Activated naive CD4-positive, alpha-beta T cell treated with anti-CD3 and anti-CD28 coated beads for 36 hours (primary cell): ENCODE measurements around the gene FGF18. TPM values are rescaled to one million over a fixed set of nuclear protein-coding genes. Genes with fewer than 3 reads are reported as not detected.
"Not testable (repeated sequence)": the region's sequence is repeated elsewhere in the genome, so short reads cannot be mapped to it uniquely, and the experiment has no call there.

Source experiments
- CTCF ChIA-PET: fragments of 350-600 bp; sonication (Branson Sonifier 250); formaldehyde crosslinking; loops from one replicate; lab custom pipeline; 2021; ENCODE audit warnings: antibody characterized with exemption; lab: Charles Lee
- DNase-seq: peaks from one replicate; pipeline ENCODE4 v3.0.0-alpha.2; 2020
- H3K27ac Mint-ChIP-seq: one replicate; pipeline ENCODE4 v1.8.0; 2021; ENCODE audit warnings: mild to moderate bottlenecking, mixed read lengths
- H3K27me3 Mint-ChIP-seq: one replicate; pipeline ENCODE4 v1.8.0; 2021; ENCODE audit warnings: low read depth, mixed read lengths
- H3K36me3 Mint-ChIP-seq: one replicate; pipeline ENCODE4 v1.8.0; 2021; ENCODE audit warnings: low read depth, mixed read lengths
- H3K4me1 Mint-ChIP-seq: one replicate; pipeline ENCODE4 v1.8.0; 2021; ENCODE audit warnings: low read depth, mixed read lengths
- H3K4me3 Mint-ChIP-seq: one replicate; pipeline ENCODE4 v1.8.0; 2021; ENCODE audit warnings: mild to moderate bottlenecking, moderate library complexity, mixed read lengths
- H3K9me3 Mint-ChIP-seq: one replicate; pipeline ENCODE4 v1.8.0; 2021; ENCODE audit warnings: mixed read lengths
- intact Hi-C: fragments of 100-400 bp; cut with micrococcal nuclease; formaldehyde crosslinking; loops from one replicate; pipeline ENCODE4 v1.15.1; 2023
- total RNA-seq, 2 experiments: library from RNA; stranded (reverse); gene quantifications; one replicate each; pipeline ENCODE4 v1.2.3, GENCODE V29; 2021

FGF18 gene
- total RNA-seq, 2 experiments from 2014 or later = 0.17 TPM; not detected in 1

- H3K4me1 Mint-ChIP-seq = peaks cover 44% of the 10 kb centered on the region
- no peaks in the 10 kb centered on the region for H3K27me3 Mint-ChIP-seq
These were observed 31.3 kb upstream of the FGF18 start for GRCh38 chr5:171387970-171388815.

GRCh38 chr5:171388816-171389168, 30.7 kb upstream of the FGF18 start:
- H3K4me1 Mint-ChIP-seq = peaks cover 49% of the 10 kb centered on the region
- H3K9me3 Mint-ChIP-seq = no peaks in the 10 kb centered on the region
- intact Hi-C loops = loop anchor here (2.0 to 10.0 kb wide), 6 partner anchors 18 to 1124 kb away; partner anchors contain the start of gene UBTD2
- no peaks in the 10 kb centered on the region for H3K27me3 Mint-ChIP-seq
- peak; percentile 70 for DNase-seq
- H3K36me3 Mint-ChIP-seq = peaks cover 54% of the 10 kb centered on the region
- peak overlapping the region; percentile 98 for H3K27ac Mint-ChIP-seq
- CTCF ChIA-PET = no interaction called here
- peak overlapping the region; percentile 98 for H3K4me3 Mint-ChIP-seq

More at GRCh38 chr5:171387970-171388815, 31.3 kb upstream of the FGF18 start:
- intact Hi-C loops = loop anchor here (1.0 to 10.0 kb wide), 12 partner anchors 19 to 1123 kb away; partner anchors contain the start of genes FBXW11 and UBTD2
- Mint-ChIP-seq H3K27ac (peak overlapping the region; percentile 98), H3K9me3 (no peaks in the 10 kb centered on the region), H3K4me3 (peak overlapping the region; percentile 98), H3K36me3 (peaks cover 50% of the 10 kb centered on the region)
- peak; percentile 87 for DNase-seq
- CTCF ChIA-PET = no interaction called here

- CTCF ChIA-PET = no interaction called here
- peak overlapping the region; percentile 98 for H3K4me3 Mint-ChIP-seq
- no peaks in the 10 kb centered on the region for H3K9me3 Mint-ChIP-seq
- peaks cover 68% of the 10 kb centered on the region for H3K36me3 Mint-ChIP-seq
- peaks cover 58% of the 10 kb centered on the region for H3K4me1 Mint-ChIP-seq
- no peaks in the 10 kb centered on the region for H3K27me3 Mint-ChIP-seq
- peak; percentile 21 for DNase-seq
- H3K27ac Mint-ChIP-seq = peak overlapping the region; percentile 73
- intact Hi-C loops = loop anchor here (5.0 kb wide), 1 partner anchor 566 kb away; no protein-coding TSS in a partner anchor
These were observed 28.4 kb upstream of the FGF18 start for GRCh38 chr5:171390883-171391677.

- Mint-ChIP-seq H3K4me1 (peaks cover 64% of the 10 kb centered on the region), H3K9me3 (no peaks in the 10 kb centered on the region), H3K4me3 (peak overlapping the region; percentile 27), H3K27ac (no peak overlapping the region), H3K27me3 (no peaks in the 10 kb centered on the region), H3K36me3 (peaks cover 75% of the 10 kb centered on the region)
- CTCF ChIA-PET = interaction anchor here (0.6 to 1.8 kb wide), 4 partner anchors 9 to 169 kb away, joined by 3 to 9 read pairs (median 4); no protein-coding TSS in a partner anchor
- intact Hi-C loops = loop anchor here (5.0 kb wide), 1 partner anchor 565 kb away; no protein-coding TSS in a partner anchor
- no peak for DNase-seq
These were observed 27.4 kb upstream of the FGF18 start for GRCh38 chr5:171391996-171392577.

GRCh38 chr5:171392585-171393159, 26.8 kb upstream of the FGF18 start:
- Mint-ChIP-seq H3K27me3 (no peaks in the 10 kb centered on the region), H3K9me3 (no peaks in the 10 kb centered on the region), H3K27ac (peak overlapping the region; percentile 76), H3K4me3 (peak overlapping the region; percentile 43), H3K36me3 (peaks cover 79% of the 10 kb centered on the region), H3K4me1 (peaks cover 67% of the 10 kb centered on the region)
- CTCF ChIA-PET = interaction anchor here (0.6 to 1.8 kb wide), 4 partner anchors 8 to 168 kb away, joined by 3 to 9 read pairs (median 4); no protein-coding TSS in a partner anchor
- no peak for DNase-seq
- intact Hi-C loops = loop anchor here (5.0 kb wide), 1 partner anchor 565 kb away; no protein-coding TSS in a partner anchor

DNA sequence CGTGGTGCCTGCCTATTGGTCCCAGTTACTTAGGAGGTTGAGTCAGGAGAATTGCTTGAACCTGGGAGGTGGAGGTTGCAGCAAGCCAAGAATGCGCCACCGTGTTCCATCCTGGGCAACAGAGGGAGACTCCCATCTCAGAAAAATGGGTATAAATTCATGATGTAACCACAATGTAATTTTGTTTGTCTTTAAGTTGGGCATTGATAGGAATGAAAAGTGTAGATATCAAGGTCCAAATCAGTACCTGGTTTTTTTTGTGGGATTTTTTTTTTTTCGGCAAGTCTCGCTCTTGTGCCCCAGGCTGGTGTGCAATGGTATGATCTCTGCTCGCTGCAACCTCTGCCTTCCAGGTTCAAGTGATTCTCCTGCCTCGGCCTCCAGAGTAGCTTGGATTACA, 24.4 kb upstream of the FGF18 start:
- intact Hi-C loops = no loop called here
- Mint-ChIP-seq H3K36me3 (peaks cover 77% of the 10 kb centered on the region), H3K4me1 (peaks cover 75% of the 10 kb centered on the region), H3K4me3 (no peak overlapping the region), H3K9me3 (no peaks in the 10 kb centered on the region), H3K27ac (peak overlapping the region; percentile 15), H3K27me3 (no peaks in the 10 kb centered on the region)
- DNase-seq = no peak
- CTCF ChIA-PET = interaction anchor here (0.7 kb wide), 1 partner anchor 1278 kb away, joined by 3 read pairs; no protein-coding TSS in a partner anchor

- H3K4me3 Mint-ChIP-seq, intact Hi-C loops, H3K27me3 Mint-ChIP-seq, CTCF ChIA-PET, H3K9me3 Mint-ChIP-seq, H3K27ac Mint-ChIP-seq, DNase-seq: not testable (repeated sequence)
- H3K36me3 Mint-ChIP-seq = peaks cover 78% of the 10 kb centered on the region
- peaks cover 67% of the 10 kb centered on the region for H3K4me1 Mint-ChIP-seq
These were observed 22.9 kb upstream of the FGF18 start for GRCh38 chr5:171396583-171396982.

DNA sequence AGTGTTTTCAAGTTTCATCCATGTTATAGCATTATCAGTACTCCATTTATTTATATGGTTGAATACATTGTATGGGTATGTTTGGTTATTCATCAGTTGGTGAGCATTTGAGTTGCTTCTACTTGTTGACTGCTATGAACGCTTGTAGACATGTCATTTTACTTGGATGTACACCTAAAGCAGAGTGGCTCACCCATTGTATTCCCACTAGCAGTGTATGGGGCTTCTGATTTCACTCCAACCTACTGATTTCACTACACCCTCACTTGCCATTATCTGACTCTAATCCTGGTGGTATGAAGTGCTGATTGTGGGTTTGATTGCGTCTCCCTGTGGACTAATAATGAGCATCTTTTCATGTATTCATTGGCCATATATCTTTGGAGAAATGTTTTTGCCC, 22.3 kb upstream of the FGF18 start:
- H3K27ac Mint-ChIP-seq = no peak overlapping the region
- peaks cover 65% of the 10 kb centered on the region for H3K4me1 Mint-ChIP-seq
- intact Hi-C loops = no loop called here
- no peaks in the 10 kb centered on the region for H3K9me3 Mint-ChIP-seq
- H3K36me3 Mint-ChIP-seq = peaks cover 77% of the 10 kb centered on the region
- CTCF ChIA-PET = interaction anchor here (0.6 kb wide), 1 partner anchor 403 kb away, joined by 3 read pairs; no protein-coding TSS in a partner anchor
- DNase-seq = no peak
- no peaks in the 10 kb centered on the region for H3K27me3 Mint-ChIP-seq
- H3K4me3 Mint-ChIP-seq = no peak overlapping the region

GRCh38 chr5:171397599-171397998, 21.8 kb upstream of the FGF18 start:
- no peak overlapping the region for H3K27ac Mint-ChIP-seq
- intact Hi-C loops = no loop called here

GRCh38 chr5:171398660-171399059, 20.8 kb upstream of the FGF18 start:
- H3K9me3 Mint-ChIP-seq, CTCF ChIA-PET: not testable (repeated sequence)
- peaks cover 66% of the 10 kb centered on the region for H3K36me3 Mint-ChIP-seq

More at GRCh38 chr5:171397599-171397998, 21.8 kb upstream of the FGF18 start:
- Mint-ChIP-seq H3K27me3 (no peaks in the 10 kb centered on the region), H3K36me3 (peaks cover 74% of the 10 kb centered on the region), H3K4me3 (no peak overlapping the region), H3K9me3 (no peaks in the 10 kb centered on the region), H3K4me1 (peaks cover 62% of the 10 kb centered on the region)
- DNase-seq = no peak
- CTCF ChIA-PET = interaction anchor here (0.6 kb wide), 1 partner anchor 403 kb away, joined by 3 read pairs; no protein-coding TSS in a partner anchor

DNA sequence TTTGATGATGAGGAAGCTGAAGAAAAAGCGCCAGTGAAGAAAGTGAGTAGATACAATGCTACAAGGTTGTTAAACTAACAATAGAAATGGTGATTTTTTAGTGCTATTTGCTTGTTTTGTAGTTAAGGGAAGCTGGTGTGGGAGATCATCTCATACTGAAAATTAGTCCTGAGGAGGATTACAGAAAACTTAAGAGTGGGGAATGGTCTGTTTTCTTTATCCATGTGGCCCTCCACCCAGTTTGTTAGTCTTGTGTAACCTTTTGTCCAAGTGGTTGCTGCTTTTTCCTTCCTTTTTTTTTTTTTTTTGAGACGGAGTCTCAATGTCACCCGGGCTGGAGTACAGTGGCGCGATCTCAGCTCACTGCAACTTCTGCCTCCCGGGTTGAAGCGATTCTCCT, 19.3 kb upstream of the FGF18 start:
- no peak overlapping the region for H3K4me3 Mint-ChIP-seq
- intact Hi-C loops = no loop called here
- H3K36me3 Mint-ChIP-seq = peaks cover 61% of the 10 kb centered on the region
- DNase-seq = no peak
- no peaks in the 10 kb centered on the region for H3K9me3 Mint-ChIP-seq
- H3K4me1 Mint-ChIP-seq = peaks cover 48% of the 10 kb centered on the region
- no peak overlapping the region for H3K27ac Mint-ChIP-seq
- CTCF ChIA-PET = interaction anchor here (1.3 kb wide), 1 partner anchor 7 kb away, joined by 3 read pairs; no protein-coding TSS in a partner anchor
- H3K27me3 Mint-ChIP-seq = no peaks in the 10 kb centered on the region

More at GRCh38 chr5:171398660-171399059, 20.8 kb upstream of the FGF18 start:
- Mint-ChIP-seq H3K4me1 (peaks cover 54% of the 10 kb centered on the region), H3K27ac (peak overlapping the region; percentile 18)
- intact Hi-C loops, H3K27me3 Mint-ChIP-seq, DNase-seq, H3K4me3 Mint-ChIP-seq: not testable (repeated sequence)
